ENCODE results near the gene MYO15A.

Gene MYO15A

DNA sequence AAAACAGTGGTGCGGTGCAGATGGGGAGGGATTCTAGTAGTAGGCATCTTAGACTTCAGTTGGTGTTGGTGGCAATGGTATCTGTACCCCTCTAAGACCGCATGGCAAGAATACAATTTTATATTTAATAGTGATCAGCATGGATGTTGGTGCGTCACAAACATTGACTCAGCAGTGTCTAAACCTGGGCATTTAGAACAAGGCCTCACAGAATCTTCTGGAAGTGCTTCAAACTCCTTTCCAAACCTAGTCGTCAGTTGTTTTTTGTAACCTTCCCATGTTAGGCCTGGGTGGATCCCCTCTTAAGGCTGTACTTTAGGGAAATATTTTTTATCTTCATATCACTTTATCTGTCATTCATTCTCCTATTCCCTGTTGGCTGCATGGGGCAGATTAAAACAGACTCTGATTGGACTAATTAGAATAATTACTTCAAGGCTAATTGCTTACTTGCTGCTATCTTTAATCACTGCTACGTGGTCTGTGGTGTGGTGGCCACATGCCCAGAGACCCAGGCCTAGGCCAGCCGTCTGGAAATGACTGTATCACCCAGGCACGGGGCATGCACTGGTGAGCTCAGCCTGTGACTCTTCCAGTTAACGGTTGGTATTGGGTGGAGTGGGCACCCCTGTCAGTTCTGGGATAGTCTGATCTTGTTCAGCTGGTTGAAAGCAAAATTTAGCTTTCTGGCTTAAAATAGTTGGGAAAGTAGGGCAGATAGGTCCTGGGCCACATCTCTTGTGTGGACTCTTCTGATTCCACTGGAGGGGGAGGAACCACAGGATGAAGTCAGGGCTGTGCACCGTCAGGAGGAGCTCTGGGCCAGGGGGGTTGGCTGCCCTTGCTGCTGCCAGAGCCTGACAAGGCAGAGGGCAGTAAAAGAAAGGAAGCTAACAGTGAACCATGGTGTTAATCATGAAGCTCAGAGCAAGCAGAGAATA lies 79.5 kb downstream of the MYO15A start:
- Histone ChIP-seq H3K9me3 (ENCODE audit: control insufficient read depth, insufficient read depth, low read length) (no peaks in the 10 kb centered on the region), H3K27me3 (ENCODE audit: control insufficient read depth, insufficient read depth, low read length) (no peaks in the 10 kb centered on the region), H3K4me1 (ENCODE audit: control insufficient read depth, insufficient read depth, low read length) (peaks cover 25% of the 10 kb centered on the region), H3K36me3 (ENCODE audit: control insufficient read depth, insufficient read depth, low read length) (peaks cover 48% of the 10 kb centered on the region), H3K27ac (ENCODE audit: low read depth, low read length) (no peak overlapping the region), H3K9ac (ENCODE audit: low read depth, low read length) (no peak overlapping the region), H3K4me3 (ENCODE audit: low read depth, low read length) (no peak overlapping the region)

DNA sequence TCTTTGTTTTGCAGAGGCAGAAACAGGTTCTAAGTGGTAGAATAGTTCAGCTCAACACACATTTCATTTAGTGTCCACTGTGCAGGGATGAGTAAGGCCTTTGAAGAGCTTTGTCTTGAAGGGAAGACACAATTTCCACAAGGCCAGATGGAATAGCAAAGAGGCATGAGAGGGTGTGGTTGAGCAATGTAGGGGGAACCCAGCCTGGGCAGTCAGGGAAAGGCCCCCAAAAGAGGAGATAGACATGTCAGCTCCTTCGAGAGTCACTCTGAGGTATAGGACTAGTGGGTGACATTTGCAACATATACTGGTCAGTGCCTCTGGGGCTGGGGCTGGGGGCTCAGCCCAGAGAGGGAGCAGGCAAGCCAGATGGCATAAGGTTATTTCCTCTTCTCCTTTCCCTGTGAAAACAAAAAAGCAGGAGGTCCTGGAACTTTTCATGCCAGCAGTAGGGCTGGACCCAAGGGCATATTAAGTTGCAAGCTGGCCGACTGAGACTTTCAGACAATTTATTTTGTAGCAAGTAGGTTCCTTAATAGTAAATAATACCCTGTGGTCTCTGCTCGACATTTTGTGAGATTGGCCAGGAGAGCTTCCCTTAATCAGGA lies 82.2 kb downstream of the MYO15A start:
- H3K36me3 ChIP-seq (ENCODE audit: control insufficient read depth, insufficient read depth, low read length): peaks cover 63% of the 10 kb centered on the region
- peaks cover 17% of the 10 kb centered on the region for H3K4me1 ChIP-seq (ENCODE audit: control insufficient read depth, insufficient read depth, low read length)
- H3K27me3 ChIP-seq (ENCODE audit: control insufficient read depth, insufficient read depth, low read length): no peaks in the 10 kb centered on the region
- no peak overlapping the region for H3K27ac ChIP-seq (ENCODE audit: low read depth, low read length)
- H3K9ac ChIP-seq (ENCODE audit: low read depth, low read length): no peak overlapping the region
- no peak overlapping the region for H3K4me3 ChIP-seq (ENCODE audit: low read depth, low read length)
- no peaks in the 10 kb centered on the region for H3K9me3 ChIP-seq (ENCODE audit: control insufficient read depth, insufficient read depth, low read length)

DNA sequence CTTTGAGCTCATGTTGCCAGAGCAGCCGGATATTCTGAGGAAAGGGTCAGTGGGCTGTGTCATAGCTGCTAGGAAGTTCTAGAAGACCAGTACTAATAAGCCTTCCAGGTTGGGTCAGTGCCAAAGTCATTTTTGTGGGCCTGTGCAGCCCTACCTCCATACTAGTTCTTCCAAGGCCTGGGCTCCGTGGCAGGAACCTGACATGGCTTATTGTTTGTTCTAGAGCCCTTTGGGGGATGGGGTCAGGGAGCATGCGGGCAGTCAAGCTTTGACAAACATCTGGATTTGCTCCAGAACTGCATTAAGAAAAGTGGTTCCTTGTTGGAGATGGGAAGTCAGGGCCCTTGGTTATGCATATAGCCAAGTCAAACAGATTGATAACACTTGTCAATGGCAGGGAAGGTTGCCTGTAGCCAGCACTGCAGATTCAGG lies 82.7 kb downstream of the MYO15A start:
- Histone ChIP-seq H3K9me3 (ENCODE audit: control insufficient read depth, insufficient read depth, low read length) (no peaks in the 10 kb centered on the region), H3K4me3 (ENCODE audit: low read depth, low read length) (no peak overlapping the region), H3K27ac (ENCODE audit: low read depth, low read length) (no peak overlapping the region), H3K4me1 (ENCODE audit: control insufficient read depth, insufficient read depth, low read length) (peaks cover 11% of the 10 kb centered on the region), H3K27me3 (ENCODE audit: control insufficient read depth, insufficient read depth, low read length) (no peaks in the 10 kb centered on the region), H3K36me3 (ENCODE audit: control insufficient read depth, insufficient read depth, low read length) (peaks cover 63% of the 10 kb centered on the region), H3K9ac (ENCODE audit: low read depth, low read length) (no peak overlapping the region)

GRCh38 chr17:18191967-18192366 lies 83.4 kb downstream of the MYO15A start:
- Histone ChIP-seq H3K36me3 (ENCODE audit: control insufficient read depth, insufficient read depth, low read length) (peaks cover 63% of the 10 kb centered on the region), H3K4me1 (ENCODE audit: control insufficient read depth, insufficient read depth, low read length) (peaks cover 5% of the 10 kb centered on the region; the same call in 1 of the 2 replicates), H3K27me3 (ENCODE audit: control insufficient read depth, insufficient read depth, low read length) (no peaks in the 10 kb centered on the region), H3K9ac (ENCODE audit: low read depth, low read length) (no peak overlapping the region), H3K9me3 (ENCODE audit: control insufficient read depth, insufficient read depth, low read length) (no peaks in the 10 kb centered on the region), H3K27ac (ENCODE audit: low read depth, low read length) (no peak overlapping the region), H3K4me3 (ENCODE audit: low read depth, low read length) (no peak overlapping the region)

GRCh38 chr17:18194394-18194793 lies 85.8 kb downstream of the MYO15A start:
- Histone ChIP-seq H3K9ac (ENCODE audit: low read depth, low read length) (no peak overlapping the region), H3K36me3 (ENCODE audit: control insufficient read depth, insufficient read depth, low read length) (peaks cover 64% of the 10 kb centered on the region), H3K4me1 (ENCODE audit: control insufficient read depth, insufficient read depth, low read length) (no peaks in the 10 kb centered on the region), H3K27ac (ENCODE audit: low read depth, low read length) (no peak overlapping the region), H3K27me3 (ENCODE audit: control insufficient read depth, insufficient read depth, low read length) (no peaks in the 10 kb centered on the region), H3K4me3 (ENCODE audit: low read depth, low read length) (no peak overlapping the region), H3K9me3 (ENCODE audit: control insufficient read depth, insufficient read depth, low read length) (no peaks in the 10 kb centered on the region)

- no peaks in the 10 kb centered on the region for H3K9me3 ChIP-seq (ENCODE audit: control insufficient read depth, insufficient read depth, low read length)
- no peaks in the 10 kb centered on the region for H3K27me3 ChIP-seq (ENCODE audit: control insufficient read depth, insufficient read depth, low read length)
- no peaks in the 10 kb centered on the region for H3K4me1 ChIP-seq (ENCODE audit: control insufficient read depth, insufficient read depth, low read length)
- no peak overlapping the region for H3K9ac ChIP-seq (ENCODE audit: low read depth, low read length)
- H3K27ac ChIP-seq (ENCODE audit: low read depth, low read length): no peak overlapping the region
- peaks cover 60% of the 10 kb centered on the region for H3K36me3 ChIP-seq (ENCODE audit: control insufficient read depth, insufficient read depth, low read length)
- no peak overlapping the region for H3K4me3 ChIP-seq (ENCODE audit: low read depth, low read length)
Measured at GRCh38 chr17:18194804-18195203, 86.2 kb downstream of the MYO15A start.

DNA sequence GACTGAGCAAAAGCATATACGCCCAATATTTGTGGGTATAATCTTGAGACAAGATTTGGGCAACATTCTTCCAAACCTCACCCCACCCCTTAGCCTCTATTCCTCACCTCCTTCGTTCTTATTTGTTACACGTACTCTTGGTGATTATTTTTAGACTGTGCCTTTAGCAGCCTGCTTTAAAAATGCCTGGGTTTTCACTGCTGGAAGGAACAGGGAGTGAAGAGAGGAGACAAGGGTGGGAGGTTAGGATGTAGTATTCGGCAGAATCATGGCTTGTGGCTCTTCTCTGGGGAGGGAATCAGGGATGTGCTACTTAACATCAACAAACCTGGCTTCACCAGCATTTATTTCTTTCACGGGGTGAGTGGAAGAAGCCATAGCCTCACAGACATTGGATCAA lies 86.7 kb downstream of the MYO15A start:
- Histone ChIP-seq H3K9me3 (ENCODE audit: control insufficient read depth, insufficient read depth, low read length) (no peaks in the 10 kb centered on the region), H3K36me3 (ENCODE audit: control insufficient read depth, insufficient read depth, low read length) (peaks cover 62% of the 10 kb centered on the region), H3K27ac (ENCODE audit: low read depth, low read length) (no peak overlapping the region), H3K9ac (ENCODE audit: low read depth, low read length) (no peak overlapping the region), H3K27me3 (ENCODE audit: control insufficient read depth, insufficient read depth, low read length) (no peaks in the 10 kb centered on the region), H3K4me1 (ENCODE audit: control insufficient read depth, insufficient read depth, low read length) (no peaks in the 10 kb centered on the region), H3K4me3 (ENCODE audit: low read depth, low read length) (no peak overlapping the region)

- Histone ChIP-seq H3K27me3 (ENCODE audit: control insufficient read depth, insufficient read depth, low read length) (no peaks in the 10 kb centered on the region), H3K4me3 (ENCODE audit: low read depth, low read length) (no peak overlapping the region), H3K4me1 (ENCODE audit: control insufficient read depth, insufficient read depth, low read length) (no peaks in the 10 kb centered on the region), H3K9me3 (ENCODE audit: control insufficient read depth, insufficient read depth, low read length) (no peaks in the 10 kb centered on the region), H3K9ac (ENCODE audit: low read depth, low read length) (no peak overlapping the region), H3K36me3 (ENCODE audit: control insufficient read depth, insufficient read depth, low read length) (peaks cover 58% of the 10 kb centered on the region), H3K27ac (ENCODE audit: low read depth, low read length) (no peak overlapping the region)
Measured at GRCh38 chr17:18197535-18198194, 89.1 kb downstream of the MYO15A start.

DNA sequence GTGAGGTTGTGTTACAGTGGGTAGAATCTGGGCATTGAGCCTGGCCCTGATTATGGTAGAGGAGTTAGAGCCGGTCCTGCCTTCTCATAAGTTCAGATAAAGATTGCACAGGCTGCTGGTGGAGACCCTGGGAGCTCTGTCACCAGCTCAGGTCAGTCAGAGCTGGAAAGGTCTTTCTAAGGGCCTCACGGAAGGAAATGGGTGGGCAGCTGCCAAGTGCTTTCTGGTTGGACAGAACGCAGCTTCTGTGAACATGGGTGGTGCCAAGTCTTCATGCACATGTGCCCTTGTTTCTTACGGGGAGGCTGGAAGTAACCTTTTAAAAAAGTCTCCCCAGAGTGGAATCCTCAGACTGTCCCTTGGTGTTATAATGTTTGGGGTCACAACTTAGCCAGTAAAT lies 90.0 kb downstream of the MYO15A start:
- Histone ChIP-seq H3K4me3 (ENCODE audit: low read depth, low read length) (no peak overlapping the region), H3K9me3 (ENCODE audit: control insufficient read depth, insufficient read depth, low read length) (no peaks in the 10 kb centered on the region), H3K4me1 (ENCODE audit: control insufficient read depth, insufficient read depth, low read length) (0 out of 2 replicates have a peak, but pooled peaks cover 3% of the 10 kb centered on the region), H3K36me3 (ENCODE audit: control insufficient read depth, insufficient read depth, low read length) (peaks cover 63% of the 10 kb centered on the region), H3K27ac (ENCODE audit: low read depth, low read length) (no peak overlapping the region), H3K27me3 (ENCODE audit: control insufficient read depth, insufficient read depth, low read length) (no peaks in the 10 kb centered on the region), H3K9ac (ENCODE audit: low read depth, low read length) (no peak overlapping the region)

GRCh38 chr17:18201108-18201507 lies 92.6 kb downstream of the MYO15A start:
- no peaks in the 10 kb centered on the region for H3K9me3 ChIP-seq (ENCODE audit: control insufficient read depth, insufficient read depth, low read length)
- peaks cover 64% of the 10 kb centered on the region for H3K36me3 ChIP-seq (ENCODE audit: control insufficient read depth, insufficient read depth, low read length)
- H3K27me3 ChIP-seq (ENCODE audit: control insufficient read depth, insufficient read depth, low read length): no peaks in the 10 kb centered on the region
- no peak overlapping the region for H3K27ac ChIP-seq (ENCODE audit: low read depth, low read length)
- no peak overlapping the region for H3K4me3 ChIP-seq (ENCODE audit: low read depth, low read length)
- no peak overlapping the region for H3K9ac ChIP-seq (ENCODE audit: low read depth, low read length)
- H3K4me1 ChIP-seq (ENCODE audit: control insufficient read depth, insufficient read depth, low read length): 0 out of 2 replicates have a peak, but pooled peaks cover 3% of the 10 kb centered on the region

DNA sequence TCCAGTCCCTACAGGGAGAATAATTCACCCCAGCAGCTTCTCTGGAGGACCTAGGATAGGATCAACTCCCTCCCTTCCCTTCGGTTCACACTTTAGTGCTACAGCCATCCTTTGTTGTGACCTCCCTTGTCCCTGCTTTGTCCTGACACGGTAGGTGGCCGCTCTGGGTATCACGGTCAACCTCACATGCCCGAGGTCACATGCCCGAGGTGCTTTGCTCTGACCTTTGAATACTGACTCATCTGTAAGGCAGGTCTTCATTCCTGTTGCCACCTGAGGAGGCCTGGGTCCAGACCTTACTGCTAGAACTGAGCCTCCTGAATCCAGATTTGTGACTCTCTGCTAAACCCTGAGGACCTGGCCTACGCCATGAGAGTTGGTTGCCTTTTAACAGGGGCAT lies 94.8 kb downstream of the MYO15A start:
- H3K27me3 ChIP-seq (ENCODE audit: control insufficient read depth, insufficient read depth, low read length): no peaks in the 10 kb centered on the region
- H3K4me3 ChIP-seq (ENCODE audit: low read depth, low read length): no peak overlapping the region
- no peak overlapping the region for H3K9ac ChIP-seq (ENCODE audit: low read depth, low read length)
- peaks cover 62% of the 10 kb centered on the region for H3K36me3 ChIP-seq (ENCODE audit: control insufficient read depth, insufficient read depth, low read length)
- H3K27ac ChIP-seq (ENCODE audit: low read depth, low read length): peak overlapping the region; percentile 68
- no peaks in the 10 kb centered on the region for H3K9me3 ChIP-seq (ENCODE audit: control insufficient read depth, insufficient read depth, low read length)
- 0 out of 2 replicates have a peak, but pooled peaks cover 3% of the 10 kb centered on the region for H3K4me1 ChIP-seq (ENCODE audit: control insufficient read depth, insufficient read depth, low read length)
